ENCODE measurements around the gene PSMC3. TPM values are rescaled to one million over a fixed set of nuclear protein-coding genes. Genes with fewer than 3 reads are reported as not detected.

The PSMC3 gene
- total and polyA plus RNA-seq, 8 donors, result 86.7 to 163 (median 130) TPM

DNA sequence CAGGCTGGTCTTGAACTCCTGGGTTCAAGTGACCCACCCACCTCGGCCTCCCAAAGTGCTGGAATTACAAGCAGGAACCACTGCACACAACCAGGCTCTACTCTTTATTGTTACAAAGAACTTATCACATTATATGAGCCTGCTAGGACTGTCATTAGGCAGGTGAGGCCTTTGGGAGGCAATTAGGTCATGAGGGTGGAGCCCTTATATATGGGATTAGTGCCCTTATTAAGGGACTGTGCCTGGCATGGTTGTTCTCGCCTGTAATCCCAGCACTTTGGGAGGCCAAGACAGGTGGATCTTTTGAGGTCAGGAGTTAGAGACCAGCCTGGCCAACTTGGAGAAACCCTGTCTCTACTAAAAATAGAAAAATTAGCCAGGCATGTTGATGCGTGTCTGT, 10.5 kb upstream of the PSMC3 start:
- Histone ChIP-seq H3K36me3 (no peaks in the 10 kb centered on the region), H3K4me1 (no peaks in the 10 kb centered on the region), H3K9me3 (no peaks in the 10 kb centered on the region), H3K27ac (no peak overlapping the region), H3K4me3 (no peak overlapping the region), H3K27me3 (no peaks in the 10 kb centered on the region)
- intact Hi-C loops (cut with DNase I), result no loop called here
- no peak for ATAC-seq
- TF ChIP-seq, protein P1, sequence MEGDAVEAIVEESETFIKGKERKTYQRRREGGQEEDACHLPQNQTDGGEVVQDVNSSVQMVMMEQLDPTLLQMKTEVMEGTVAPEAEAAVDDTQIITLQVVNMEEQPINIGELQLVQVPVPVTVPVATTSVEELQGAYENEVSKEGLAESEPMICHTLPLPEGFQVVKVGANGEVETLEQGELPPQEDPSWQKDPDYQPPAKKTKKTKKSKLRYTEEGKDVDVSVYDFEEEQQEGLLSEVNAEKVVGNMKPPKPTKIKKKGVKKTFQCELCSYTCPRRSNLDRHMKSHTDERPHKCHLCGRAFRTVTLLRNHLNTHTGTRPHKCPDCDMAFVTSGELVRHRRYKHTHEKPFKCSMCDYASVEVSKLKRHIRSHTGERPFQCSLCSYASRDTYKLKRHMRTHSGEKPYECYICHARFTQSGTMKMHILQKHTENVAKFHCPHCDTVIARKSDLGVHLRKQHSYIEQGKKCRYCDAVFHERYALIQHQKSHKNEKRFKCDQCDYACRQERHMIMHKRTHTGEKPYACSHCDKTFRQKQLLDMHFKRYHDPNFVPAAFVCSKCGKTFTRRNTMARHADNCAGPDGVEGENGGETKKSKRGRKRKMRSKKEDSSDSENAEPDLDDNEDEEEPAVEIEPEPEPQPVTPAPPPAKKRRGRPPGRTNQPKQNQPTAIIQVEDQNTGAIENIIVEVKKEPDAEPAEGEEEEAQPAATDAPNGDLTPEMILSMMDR (IDR thresholded peaks at IDR 0.05), result no peak
- no peak for DNase-seq

DNA sequence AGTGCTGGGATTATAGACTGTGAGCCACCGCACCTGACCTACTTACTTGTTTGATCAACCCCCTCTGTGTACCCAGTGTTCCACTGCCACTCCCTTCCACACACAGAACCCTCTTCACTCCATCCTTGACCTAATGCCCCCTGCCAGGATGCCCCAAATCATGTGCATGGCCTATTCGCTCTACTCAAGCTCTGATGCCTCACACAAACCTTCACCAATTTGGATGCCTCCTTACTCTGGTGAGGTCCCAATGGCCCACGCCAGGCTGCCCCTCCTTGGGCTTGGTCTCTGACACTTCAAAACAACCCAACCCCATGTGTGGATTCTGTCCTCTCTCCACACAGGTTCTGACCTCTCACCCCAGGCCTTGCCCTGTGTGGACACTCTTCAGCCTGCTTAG, 9.4 kb upstream of the PSMC3 start:
- H3K27ac ChIP-seq, result no peak overlapping the region
- intact Hi-C loops (cut with DNase I), result no loop called here
- no peak overlapping the region for H3K4me3 ChIP-seq
- H3K4me1 ChIP-seq, result no peaks in the 10 kb centered on the region
- H3K36me3 ChIP-seq, result no peaks in the 10 kb centered on the region
- DNase-seq (no peak), ATAC-seq (peak; percentile 51)
- H3K27me3 ChIP-seq, result no peaks in the 10 kb centered on the region
- H3K9me3 ChIP-seq, result no peaks in the 10 kb centered on the region
- TF ChIP-seq, protein P1 (IDR thresholded peaks at IDR 0.05), result no peak

DNA sequence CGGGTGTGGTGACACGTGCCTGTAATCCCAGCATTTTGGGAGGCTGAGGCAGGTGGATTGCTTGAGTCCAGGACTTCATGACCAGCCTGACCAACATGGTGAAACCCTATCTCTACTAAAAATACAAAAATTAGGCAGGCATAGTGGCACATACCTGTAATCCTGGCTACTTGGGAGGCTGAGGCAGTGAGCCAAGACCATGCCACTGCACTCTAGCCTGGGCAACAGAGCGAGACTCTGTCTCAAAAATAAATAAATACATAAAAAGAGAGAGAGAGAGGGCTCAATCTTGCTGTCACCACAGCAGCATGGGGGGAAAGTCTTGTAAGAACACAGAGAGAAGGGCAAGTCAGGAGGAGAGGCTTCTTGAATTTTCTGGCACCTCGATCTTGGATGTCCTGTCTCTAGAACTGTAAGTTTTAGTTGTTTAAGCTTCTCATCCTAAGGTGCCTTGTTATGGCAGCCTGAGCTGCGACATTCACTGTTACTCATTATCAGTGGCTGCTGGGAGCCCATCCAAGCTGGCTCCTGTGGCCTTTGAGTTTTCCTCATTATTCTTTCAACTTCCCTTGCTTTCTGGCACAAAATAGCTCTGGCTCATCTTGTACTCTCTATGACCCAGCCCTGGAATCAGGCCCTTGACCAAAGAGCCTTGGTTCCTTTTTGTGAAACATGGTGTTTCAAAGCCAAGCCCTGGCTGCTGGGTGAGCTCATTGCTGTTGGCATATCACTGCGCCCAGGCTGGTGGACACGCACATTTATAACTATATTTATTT, 8.0 kb upstream of the PSMC3 start:
- Histone ChIP-seq H3K4me1 (no peaks in the 10 kb centered on the region), H3K27me3 (no peaks in the 10 kb centered on the region), H3K9me3 (no peaks in the 10 kb centered on the region), H3K27ac (no peak overlapping the region), H3K36me3 (no peaks in the 10 kb centered on the region), H3K4me3 (no peak overlapping the region)
- intact Hi-C loops (cut with DNase I), result no loop called here
- DNase-seq (no peak), ATAC-seq (peak; percentile 30)
- TF ChIP-seq, protein P1 (IDR thresholded peaks at IDR 0.05), result no peak

DNA sequence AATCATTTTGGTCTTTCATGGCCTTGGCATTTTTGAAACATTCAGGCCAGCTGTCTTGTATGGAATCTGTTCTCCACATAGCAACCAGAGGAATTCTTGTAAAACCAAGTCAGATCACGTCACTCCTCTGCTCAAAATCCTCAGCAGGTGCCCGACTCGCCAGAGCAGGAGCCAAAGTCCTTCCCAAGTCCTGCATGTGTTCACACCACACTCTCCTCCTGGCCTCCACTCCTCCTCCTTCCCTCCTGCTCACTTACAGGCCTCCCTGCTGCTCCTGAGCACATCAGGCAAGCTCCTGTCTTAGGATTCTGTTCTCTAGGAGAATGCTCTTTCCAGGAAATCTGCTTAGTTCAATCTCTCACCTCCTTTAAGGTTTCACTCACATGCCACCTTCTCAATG, 6.9 kb upstream of the PSMC3 start:
- intact Hi-C loops (cut with DNase I), result no loop called here
- no peak for ATAC-seq

DNA sequence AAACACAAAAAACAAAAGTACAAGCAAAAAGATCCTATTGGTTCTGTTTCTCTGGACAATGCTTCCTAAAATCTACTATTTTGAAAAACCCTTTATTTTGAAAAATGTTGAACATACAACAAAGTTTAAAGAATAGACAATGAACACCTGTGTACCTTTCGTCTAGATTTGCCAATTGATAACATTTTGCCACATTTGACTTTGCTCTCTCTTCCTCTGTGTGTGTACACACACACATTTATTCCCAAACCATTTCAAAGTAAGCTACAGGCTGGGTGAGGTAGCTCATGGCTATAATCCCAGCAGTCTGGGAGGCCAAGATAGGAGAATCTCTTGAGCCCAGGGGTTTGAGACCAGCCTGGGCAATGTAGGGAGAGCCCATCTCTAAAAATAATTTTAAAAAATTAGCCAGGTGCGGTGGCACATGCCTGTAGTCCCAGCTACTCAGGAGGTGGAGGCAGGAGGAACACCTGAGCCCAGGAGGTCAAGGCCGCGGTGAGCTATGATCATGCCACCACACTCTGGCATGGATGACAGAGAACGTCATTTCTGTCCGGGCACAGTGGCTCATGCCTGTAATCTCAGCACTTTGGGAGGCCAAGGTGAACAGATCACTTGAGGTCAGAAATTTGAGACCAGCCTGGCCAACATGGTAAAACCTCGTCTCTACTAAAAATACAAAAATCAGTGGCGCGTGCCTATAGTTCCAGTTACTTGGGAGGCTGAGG, 5.3 kb upstream of the PSMC3 start:
- no peaks in the 10 kb centered on the region for H3K4me1 ChIP-seq
- H3K4me3 ChIP-seq, result no peak overlapping the region
- ATAC-seq (no peak), DNase-seq (no peak)
- H3K9me3 ChIP-seq, result no peaks in the 10 kb centered on the region
- TF ChIP-seq, protein P1 (IDR thresholded peaks at IDR 0.05), result no peak
- intact Hi-C loops (cut with DNase I), result no loop called here
- H3K27ac ChIP-seq, result no peak overlapping the region
- no peaks in the 10 kb centered on the region for H3K27me3 ChIP-seq
- H3K36me3 ChIP-seq, result no peaks in the 10 kb centered on the region

More for the DNA sequence above, 6.9 kb upstream of the PSMC3 start:
- H3K9me3 ChIP-seq, result no peaks in the 10 kb centered on the region
- H3K36me3 ChIP-seq, result no peaks in the 10 kb centered on the region
- no peaks in the 10 kb centered on the region for H3K27me3 ChIP-seq
- no peak overlapping the region for H3K4me3 ChIP-seq
- H3K4me1 ChIP-seq, result no peaks in the 10 kb centered on the region
- DNase-seq, result no peak
- no peak overlapping the region for H3K27ac ChIP-seq
- TF ChIP-seq, protein P1 (IDR thresholded peaks at IDR 0.05), result no peak
